Measurements from ENCODE around the gene TERC. TPM values are rescaled to one million over a fixed set of nuclear protein-coding genes. Genes with fewer than 3 reads are reported as not detected.

TERC gene
- polyA plus RNA-seq, 1 donor (not counting 4 experiments of a cell fraction or from before 2014, with no cell fraction given): 0.69 TPM

DNA sequence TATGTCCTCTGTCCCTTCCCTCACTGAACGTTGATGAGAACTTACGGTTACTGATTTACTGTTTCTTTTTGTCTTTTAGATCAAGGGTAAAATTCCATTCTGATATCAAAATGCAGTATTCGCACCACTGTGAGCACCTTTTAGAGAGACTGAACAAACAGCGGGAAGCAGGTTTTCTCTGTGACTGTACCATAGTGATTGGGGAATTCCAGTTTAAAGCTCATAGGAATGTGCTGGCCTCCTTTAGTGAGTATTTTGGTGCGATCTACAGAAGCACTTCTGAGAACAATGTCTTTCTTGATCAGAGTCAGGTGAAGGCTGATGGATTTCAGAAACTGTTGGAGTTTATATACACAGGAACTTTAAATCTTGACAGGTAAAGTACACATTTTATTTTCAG is 9.3 kb upstream of the TERC start:
- no peak for DNase-seq (ENCODE audit: low read depth, low spot score)
- H3K27ac ChIP-seq (ENCODE audit: control insufficient read depth, insufficient read depth, low read length): peak overlapping the region; percentile 98
- H3K4me1 ChIP-seq (ENCODE audit: control insufficient read depth, extremely low read depth, insufficient read depth, low read length): peaks cover 18% of the 10 kb centered on the region
- TF ChIP-seq, protein P1, sequence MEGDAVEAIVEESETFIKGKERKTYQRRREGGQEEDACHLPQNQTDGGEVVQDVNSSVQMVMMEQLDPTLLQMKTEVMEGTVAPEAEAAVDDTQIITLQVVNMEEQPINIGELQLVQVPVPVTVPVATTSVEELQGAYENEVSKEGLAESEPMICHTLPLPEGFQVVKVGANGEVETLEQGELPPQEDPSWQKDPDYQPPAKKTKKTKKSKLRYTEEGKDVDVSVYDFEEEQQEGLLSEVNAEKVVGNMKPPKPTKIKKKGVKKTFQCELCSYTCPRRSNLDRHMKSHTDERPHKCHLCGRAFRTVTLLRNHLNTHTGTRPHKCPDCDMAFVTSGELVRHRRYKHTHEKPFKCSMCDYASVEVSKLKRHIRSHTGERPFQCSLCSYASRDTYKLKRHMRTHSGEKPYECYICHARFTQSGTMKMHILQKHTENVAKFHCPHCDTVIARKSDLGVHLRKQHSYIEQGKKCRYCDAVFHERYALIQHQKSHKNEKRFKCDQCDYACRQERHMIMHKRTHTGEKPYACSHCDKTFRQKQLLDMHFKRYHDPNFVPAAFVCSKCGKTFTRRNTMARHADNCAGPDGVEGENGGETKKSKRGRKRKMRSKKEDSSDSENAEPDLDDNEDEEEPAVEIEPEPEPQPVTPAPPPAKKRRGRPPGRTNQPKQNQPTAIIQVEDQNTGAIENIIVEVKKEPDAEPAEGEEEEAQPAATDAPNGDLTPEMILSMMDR (optimal IDR thresholded peaks at IDR 0.05 in 1 of 3, IDR thresholded peaks at IDR 0.05 in 1 of 3, conservative IDR thresholded peaks at IDR 0.05 in 1 of 3; ENCODE audit: extremely low read depth in 1 of 3, insufficient read depth in 2 of 3, low read length in 3 of 3): no peak
- no peak for TF ChIP-seq EZH2 (IDR thresholded peaks at IDR 0.05; ENCODE audit: low read length)
- H3K4me2 ChIP-seq (ENCODE audit: control insufficient read depth, extremely low read depth, insufficient read depth, low read depth, low read length): peak overlapping the region; percentile 93
- no peaks in the 10 kb centered on the region for H3K9me1 ChIP-seq (ENCODE audit: control insufficient read depth, extremely low read depth, insufficient read depth, low read length)
- H3K9me3 ChIP-seq (ENCODE audit: control insufficient read depth, low read depth, low read length): no peaks in the 10 kb centered on the region
- H3K4me3 ChIP-seq (ENCODE audit: control insufficient read depth in 2 of 3, extremely low read depth in 1 of 3, insufficient read depth in 2 of 3, low read depth in 1 of 3, low read length in 3 of 3): peak overlapping the region; percentile 75 to 97 (median 76)
- H3K79me2 ChIP-seq (ENCODE audit: control insufficient read depth, insufficient read depth, low read length): peaks cover 43% of the 10 kb centered on the region
- no peak overlapping the region for H2AFZ ChIP-seq (ENCODE audit: control insufficient read depth, low read length)
- H3K27me3 ChIP-seq (ENCODE audit: control insufficient read depth, extremely low read depth, insufficient read depth, low read length): no peaks in the 10 kb centered on the region
- dilution Hi-C loops (cut with MboI; ENCODE audit: extremely low pct_ligation_motif_present, low sequenced_read_pairs): no loop called here
- peak overlapping the region; percentile 99 for H3K9ac ChIP-seq (ENCODE audit: control insufficient read depth, extremely low read depth, insufficient read depth, low read length)
- no peaks in the 10 kb centered on the region for H4K20me1 ChIP-seq (ENCODE audit: control insufficient read depth, extremely low read depth, insufficient read depth, low read length)
- H3K36me3 ChIP-seq (ENCODE audit: control insufficient read depth in 2 of 2, extremely low read depth in 1 of 2, insufficient read depth in 2 of 2, low read length in 2 of 2): peaks cover 5 to 17% of the 10 kb centered on the region in 2 experiments
- no peak for FAIRE-seq

DNA sequence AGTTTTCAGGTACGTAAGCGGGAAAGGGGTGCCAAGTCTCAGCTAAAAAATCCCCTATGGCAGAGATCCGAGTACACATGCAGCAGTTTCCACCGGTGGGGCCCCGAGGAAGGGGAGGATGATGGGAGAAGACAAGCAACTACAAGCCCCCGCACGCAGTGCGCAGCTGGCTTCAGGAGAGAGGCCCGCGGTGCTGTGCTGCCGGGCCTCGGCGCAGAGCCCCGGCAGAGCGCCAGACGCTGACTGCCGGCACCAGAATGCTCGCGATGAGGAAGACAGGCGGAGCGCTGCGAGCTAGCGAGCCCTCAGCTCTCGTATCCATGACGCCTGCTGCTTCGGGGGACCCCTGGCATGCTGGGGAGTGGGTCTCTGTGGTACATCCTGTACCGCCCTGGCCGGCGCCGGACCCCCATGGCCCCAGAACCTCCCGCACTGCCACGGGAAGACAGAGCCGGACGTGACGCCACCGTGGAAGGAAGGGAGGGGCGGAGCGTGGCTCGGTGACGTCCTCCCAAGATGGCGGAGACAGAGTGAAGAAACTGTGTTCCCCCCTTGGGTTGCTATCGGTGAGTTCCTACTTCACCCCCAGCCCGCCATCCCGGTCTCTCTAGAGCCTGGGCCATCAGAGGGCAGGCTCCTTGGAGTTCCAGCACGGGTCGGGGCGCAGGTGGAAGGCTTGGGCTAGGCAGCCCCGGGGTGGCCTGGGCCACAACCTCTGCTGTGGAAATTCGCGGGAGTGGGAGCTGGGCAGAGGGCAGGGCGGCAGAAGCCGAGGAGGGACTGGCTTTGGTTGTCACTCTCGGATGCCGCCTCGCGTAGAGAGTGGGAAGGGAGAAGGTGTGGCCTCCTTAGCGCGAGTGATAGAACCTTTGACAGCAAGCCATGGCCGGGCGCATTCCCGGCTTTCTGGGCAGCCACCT is 8.3 kb upstream of the TERC start, which contains the start of gene MYNN:
Gene MYNN (plus strand): TSS at position 500 of the 920 bp plus-strand sequence. CDS start 900 bp downstream, outside the sequence.
- TF ChIP-seq, protein P1 (optimal IDR thresholded peaks at IDR 0.05 in 1 of 3, IDR thresholded peaks at IDR 0.05 in 1 of 3, conservative IDR thresholded peaks at IDR 0.05 in 1 of 3; ENCODE audit: extremely low read depth in 1 of 3, insufficient read depth in 2 of 3, low read length in 3 of 3): peak in 2 of 3 experiments; percentile 8 to 10
- no peak for TF ChIP-seq EZH2 (IDR thresholded peaks at IDR 0.05; ENCODE audit: low read length)
- no peaks in the 10 kb centered on the region for H3K27me3 ChIP-seq (ENCODE audit: control insufficient read depth, extremely low read depth, insufficient read depth, low read length)
- dilution Hi-C loops (cut with MboI; ENCODE audit: extremely low pct_ligation_motif_present, low sequenced_read_pairs): no loop called here
- no peaks in the 10 kb centered on the region for H4K20me1 ChIP-seq (ENCODE audit: control insufficient read depth, extremely low read depth, insufficient read depth, low read length)
- H3K9ac ChIP-seq (ENCODE audit: control insufficient read depth, extremely low read depth, insufficient read depth, low read length): peak within 1 kb of the TSS; percentile 99
- FAIRE-seq (peak; percentile 84), DNase-seq (ENCODE audit: low read depth, low spot score) (peak; percentile 25)
- peaks cover 3 to 12% of the 10 kb centered on the region in 2 experiments for H3K36me3 ChIP-seq (ENCODE audit: control insufficient read depth in 2 of 2, extremely low read depth in 1 of 2, insufficient read depth in 2 of 2, low read length in 2 of 2)
- H3K9me1 ChIP-seq (ENCODE audit: control insufficient read depth, extremely low read depth, insufficient read depth, low read length): no peaks in the 10 kb centered on the region
- H3K79me2 ChIP-seq (ENCODE audit: control insufficient read depth, insufficient read depth, low read length): peaks cover 40% of the 10 kb centered on the region
- peak within 1 kb of the TSS; percentile 75 to 97 (median 76) for H3K4me3 ChIP-seq (ENCODE audit: control insufficient read depth in 2 of 3, extremely low read depth in 1 of 3, insufficient read depth in 2 of 3, low read depth in 1 of 3, low read length in 3 of 3)
- no peaks in the 10 kb centered on the region for H3K9me3 ChIP-seq (ENCODE audit: control insufficient read depth, low read depth, low read length)
- peak within 1 kb of the TSS; percentile 98 for H3K27ac ChIP-seq (ENCODE audit: control insufficient read depth, insufficient read depth, low read length)
- peak within 1 kb of the TSS; percentile 93 for H3K4me2 ChIP-seq (ENCODE audit: control insufficient read depth, extremely low read depth, insufficient read depth, low read depth, low read length)
- H3K4me1 ChIP-seq (ENCODE audit: control insufficient read depth, extremely low read depth, insufficient read depth, low read length): peaks cover 18% of the 10 kb centered on the region
- peak within 1 kb of the TSS; percentile 97 for H2AFZ ChIP-seq (ENCODE audit: control insufficient read depth, low read length)
